DND-41 (cell line): ENCODE measurements around the gene XYLT1.

ENCODE experiments used
- ATAC-seq: fragments of 200-7000 bp; cut with Tn5 transposase; 3 replicates; pipeline ENCODE4 v1.9.1; 2021; ENCODE audit warnings: low read depth; ENCODE audit not compliant: insufficient read depth
- DNase-seq: peaks from one replicate; pipeline ENCODE4 v3.0.0-alpha.2; 2020
- H2AFZ ChIP-seq: 2 replicates; pipeline ENCODE4 v1.6.0; 2012; ENCODE audit warnings: low read depth, low read length
- H3K27ac ChIP-seq: 2 replicates; pipeline ENCODE4 v1.5.1; 2012; ENCODE audit warnings: low read length, inconsistent platforms
- H3K27me3 ChIP-seq: fragments of 200-600 bp; sonication (generic); 2 replicates; pipeline ENCODE4 v1.6.0; 2012; ENCODE audit warnings: low read length, mild to moderate bottlenecking, inconsistent platforms; ENCODE audit not compliant: insufficient read depth, poor library complexity
- H3K36me3 ChIP-seq: 2 replicates; pipeline ENCODE4 v1.5.1; 2012; ENCODE audit warnings: low read length, inconsistent platforms; ENCODE audit not compliant: insufficient read depth
- H3K4me1 ChIP-seq: 2 replicates; pipeline ENCODE4 v1.5.1; 2012; ENCODE audit warnings: mild to moderate bottlenecking, low read length; ENCODE audit not compliant: insufficient read depth
- H3K4me2 ChIP-seq: 2 replicates; pipeline ENCODE4 v1.6.0; 2012; ENCODE audit warnings: mild to moderate bottlenecking, moderate library complexity, low read length, inconsistent platforms; ENCODE audit not compliant: insufficient read depth
- H3K4me3 ChIP-seq, 2 experiments: fragments of 200-600 bp in 1 of 2; shearing (Covaris generic) in 1 of 2; 2 replicates each; pipeline ENCODE4 v1.5.1; 2012 to 2016; ENCODE audit warnings: inconsistent platforms in 2 of 2, low read length in 2 of 2, mild to moderate bottlenecking in 2 of 2, low read depth in 1 of 2, moderate library complexity in 1 of 2
- H3K79me2 ChIP-seq: 2 replicates; pipeline ENCODE4 v1.6.0; 2012; ENCODE audit warnings: low read length, inconsistent platforms; ENCODE audit not compliant: insufficient read depth
- H3K9ac ChIP-seq: 2 replicates; pipeline ENCODE4 v1.6.0; 2012; ENCODE audit warnings: low read depth, mild to moderate bottlenecking, inconsistent platforms, low read length, moderate library complexity
- H3K9me3 ChIP-seq: 2 replicates; pipeline ENCODE4 v1.5.1; 2012; ENCODE audit warnings: low read length, moderate library complexity, mild to moderate bottlenecking, inconsistent platforms; ENCODE audit not compliant: insufficient read depth, severe bottlenecking
- H4K20me1 ChIP-seq: 2 replicates; pipeline ENCODE4 v1.6.0; 2012; ENCODE audit warnings: low read length; ENCODE audit not compliant: insufficient read depth
- CTCF ChIP-seq: IDR thresholded peaks from 2 replicates; pipeline ENCODE4 v1.5.1; 2012; ENCODE audit warnings: borderline replicate concordance, low read length, moderate library complexity, mild to moderate bottlenecking; ENCODE audit not compliant: poor library complexity, severe bottlenecking; ENCODE audit errors: extremely low read depth
- EZH2 ChIP-seq: IDR thresholded peaks from 3 replicates; pipeline ENCODE4 v1.6.1; 2012; ENCODE audit warnings: borderline replicate concordance, low read depth, mild to moderate bottlenecking, moderate library complexity, low read length, inconsistent platforms; ENCODE audit not compliant: severe bottlenecking

XYLT1 gene

GRCh38 chr16:17305694-17306093, 165.1 kb downstream of the XYLT1 start:
- no peak overlapping the region for H3K4me2 ChIP-seq
- no peak overlapping the region for H3K4me3 ChIP-seq
- H3K9me3 ChIP-seq = no peaks in the 10 kb centered on the region
- DNase-seq = no peak
- ATAC-seq = no peak
- no peaks in the 10 kb centered on the region for H3K4me1 ChIP-seq
- no peaks in the 10 kb centered on the region for H3K36me3 ChIP-seq
- no peaks in the 10 kb centered on the region for H3K27me3 ChIP-seq
- no peaks in the 10 kb centered on the region for H4K20me1 ChIP-seq
- TF ChIP-seq EZH2 (no peak), CTCF (no peak)
- H2AFZ ChIP-seq = no peak overlapping the region
- H3K79me2 ChIP-seq = no peaks in the 10 kb centered on the region
- H3K27ac ChIP-seq = no peak overlapping the region
- H3K9ac ChIP-seq = no peak overlapping the region

GRCh38 chr16:17304491-17305119, 166.2 kb downstream of the XYLT1 start:
- DNase-seq = no peak

GRCh38 chr16:17304106-17304490, 166.7 kb downstream of the XYLT1 start:
- H3K4me2 ChIP-seq = no peak overlapping the region
- H3K4me3 ChIP-seq = no peak overlapping the region
- H3K9me3 ChIP-seq = no peaks in the 10 kb centered on the region
- no peaks in the 10 kb centered on the region for H4K20me1 ChIP-seq
- ATAC-seq = no peak
- no peak overlapping the region for H3K9ac ChIP-seq
- H2AFZ ChIP-seq = no peak overlapping the region
- H3K4me1 ChIP-seq = no peaks in the 10 kb centered on the region
- H3K79me2 ChIP-seq = no peaks in the 10 kb centered on the region
- TF ChIP-seq EZH2 (no peak), CTCF (no peak)
- H3K27ac ChIP-seq = no peak overlapping the region
- no peaks in the 10 kb centered on the region for H3K36me3 ChIP-seq
- DNase-seq = no peak
- H3K27me3 ChIP-seq = no peaks in the 10 kb centered on the region

More at GRCh38 chr16:17304491-17305119, 166.2 kb downstream of the XYLT1 start:
- Histone ChIP-seq H3K27ac (no peak overlapping the region), H3K27me3 (no peaks in the 10 kb centered on the region), H3K79me2 (no peaks in the 10 kb centered on the region), H3K4me3 (no peak overlapping the region), H2AFZ (no peak overlapping the region), H3K9ac (no peak overlapping the region), H4K20me1 (no peaks in the 10 kb centered on the region), H3K36me3 (no peaks in the 10 kb centered on the region), H3K4me1 (no peaks in the 10 kb centered on the region), H3K4me2 (no peak overlapping the region), H3K9me3 (no peaks in the 10 kb centered on the region)
- ATAC-seq = no peak
- no peak for TF ChIP-seq EZH2
- TF ChIP-seq CTCF = no peak
